Vagina (tissue), 2 donors: Measurements from ENCODE around the gene SERPINF2.

ENCODE experiments used
- POLR2A ChIP-seq, 2 donors: fragments of 450-650 bp; IDR thresholded peaks; one replicate each; pipeline ENCODE4 v1.6.1; 2017; ENCODE audit warnings: antibody characterized with exemption in 2 of 2, mild to moderate bottlenecking in 2 of 2, moderate library complexity in 2 of 2
- TF ChIP-seq, protein P1 (sequence below), 3 experiments: fragments of 450-650 bp in 2 of 3; fragments of 200-600 bp in 1 of 3; sonication (generic) in 1 of 3; IDR thresholded peaks; one replicate each; pipeline ENCODE4 v1.5.1; 2017 to 2019; ENCODE audit warnings: antibody characterized with exemption in 3 of 3, mild to moderate bottlenecking in 2 of 3, moderate library complexity in 2 of 3

DNA sequence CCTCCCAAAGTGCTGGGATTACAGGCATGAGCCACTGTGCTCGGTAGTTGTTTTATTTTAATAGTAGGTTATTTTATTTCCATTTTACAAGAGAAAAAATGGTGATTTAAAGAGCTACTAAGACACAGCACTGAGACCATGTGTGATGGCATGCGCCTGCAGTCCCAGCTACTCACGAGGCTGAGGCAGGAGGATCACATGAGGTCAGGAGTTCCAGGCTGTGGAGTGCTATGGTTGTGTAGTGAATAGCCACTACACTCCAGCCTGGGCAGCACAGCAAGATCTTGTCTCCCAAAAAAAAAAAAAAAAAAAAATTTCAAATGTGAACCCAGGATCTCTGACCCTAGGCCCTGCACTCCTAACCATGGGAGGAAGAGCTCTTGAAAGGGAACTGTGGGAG lies 22.9 kb downstream of the SERPINF2 start:
- TF ChIP-seq POLR2A (IDR thresholded peaks at IDR 0.05), result no peak
- TF ChIP-seq, protein P1, sequence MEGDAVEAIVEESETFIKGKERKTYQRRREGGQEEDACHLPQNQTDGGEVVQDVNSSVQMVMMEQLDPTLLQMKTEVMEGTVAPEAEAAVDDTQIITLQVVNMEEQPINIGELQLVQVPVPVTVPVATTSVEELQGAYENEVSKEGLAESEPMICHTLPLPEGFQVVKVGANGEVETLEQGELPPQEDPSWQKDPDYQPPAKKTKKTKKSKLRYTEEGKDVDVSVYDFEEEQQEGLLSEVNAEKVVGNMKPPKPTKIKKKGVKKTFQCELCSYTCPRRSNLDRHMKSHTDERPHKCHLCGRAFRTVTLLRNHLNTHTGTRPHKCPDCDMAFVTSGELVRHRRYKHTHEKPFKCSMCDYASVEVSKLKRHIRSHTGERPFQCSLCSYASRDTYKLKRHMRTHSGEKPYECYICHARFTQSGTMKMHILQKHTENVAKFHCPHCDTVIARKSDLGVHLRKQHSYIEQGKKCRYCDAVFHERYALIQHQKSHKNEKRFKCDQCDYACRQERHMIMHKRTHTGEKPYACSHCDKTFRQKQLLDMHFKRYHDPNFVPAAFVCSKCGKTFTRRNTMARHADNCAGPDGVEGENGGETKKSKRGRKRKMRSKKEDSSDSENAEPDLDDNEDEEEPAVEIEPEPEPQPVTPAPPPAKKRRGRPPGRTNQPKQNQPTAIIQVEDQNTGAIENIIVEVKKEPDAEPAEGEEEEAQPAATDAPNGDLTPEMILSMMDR (IDR thresholded peaks at IDR 0.05), result no peak
